ENCODE measurements around the gene TCFL5.

- no peak for TF ChIP-seq CTCF (IDR thresholded peaks at IDR 0.05)
- TF ChIP-seq POLR2A (IDR thresholded peaks at IDR 0.05) = no peak
These were observed 10.7 kb upstream of the TCFL5 start for GRCh38 chr20:62872184-62872847.

Measured in esophagus squamous epithelium (tissue), 4 donors.